NB4 (cell line): ENCODE results near the gene ZC2HC1B.

Experiments
- MYC ChIP-seq: IDR thresholded peaks from 2 replicates; pipeline ENCODE4 v1.6.1; 2011; ENCODE audit warnings: low read depth, low read length
- POLR2A ChIP-seq: IDR thresholded peaks from 2 replicates; pipeline ENCODE4 v1.6.1; 2011; ENCODE audit warnings: mild to moderate bottlenecking; ENCODE audit not compliant: insufficient read length; ENCODE audit errors: extremely low read depth
- TF ChIP-seq, protein P1 (sequence below): IDR thresholded peaks from one replicate; pipeline ENCODE4 v1.5.1; 2012; ENCODE audit warnings: low read depth, low read length
- TF ChIP-seq, protein P2 (sequence below): IDR thresholded peaks from 2 replicates; pipeline ENCODE4 v1.6.1; 2011; ENCODE audit warnings: low read depth, low read length

DNA sequence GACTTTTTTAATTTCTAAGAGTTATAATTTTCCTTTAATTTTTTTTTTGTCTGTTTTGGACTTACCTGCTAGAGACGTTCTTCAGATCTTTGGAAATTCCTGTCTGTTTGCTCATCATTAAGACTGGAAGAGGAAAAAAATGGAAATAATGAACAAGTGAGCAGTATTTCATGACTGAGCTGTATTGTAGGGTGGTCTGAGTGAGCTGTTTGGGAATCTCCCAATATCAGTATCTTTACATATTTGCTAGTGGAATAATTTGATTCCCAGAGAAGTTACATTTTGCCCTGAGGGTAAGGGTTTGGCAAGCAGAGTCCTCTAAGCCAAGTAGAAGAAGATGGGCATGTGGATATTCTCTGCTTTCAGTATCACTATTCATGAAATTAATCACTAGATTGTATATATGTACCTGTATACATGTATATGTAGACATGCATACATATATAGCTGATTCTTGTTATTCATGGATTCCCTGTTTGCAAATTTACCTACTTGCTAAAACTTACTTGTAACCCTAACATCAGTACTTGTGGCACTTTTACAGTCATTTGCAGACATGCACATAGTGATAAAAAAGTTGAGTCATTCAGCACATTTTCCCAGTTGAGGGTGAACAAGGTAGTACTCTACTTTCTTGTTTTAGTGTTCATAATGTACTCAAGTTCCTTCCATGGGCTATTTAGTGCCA, 13.5 kb downstream of the ZC2HC1B start:
- TF ChIP-seq, protein P1, sequence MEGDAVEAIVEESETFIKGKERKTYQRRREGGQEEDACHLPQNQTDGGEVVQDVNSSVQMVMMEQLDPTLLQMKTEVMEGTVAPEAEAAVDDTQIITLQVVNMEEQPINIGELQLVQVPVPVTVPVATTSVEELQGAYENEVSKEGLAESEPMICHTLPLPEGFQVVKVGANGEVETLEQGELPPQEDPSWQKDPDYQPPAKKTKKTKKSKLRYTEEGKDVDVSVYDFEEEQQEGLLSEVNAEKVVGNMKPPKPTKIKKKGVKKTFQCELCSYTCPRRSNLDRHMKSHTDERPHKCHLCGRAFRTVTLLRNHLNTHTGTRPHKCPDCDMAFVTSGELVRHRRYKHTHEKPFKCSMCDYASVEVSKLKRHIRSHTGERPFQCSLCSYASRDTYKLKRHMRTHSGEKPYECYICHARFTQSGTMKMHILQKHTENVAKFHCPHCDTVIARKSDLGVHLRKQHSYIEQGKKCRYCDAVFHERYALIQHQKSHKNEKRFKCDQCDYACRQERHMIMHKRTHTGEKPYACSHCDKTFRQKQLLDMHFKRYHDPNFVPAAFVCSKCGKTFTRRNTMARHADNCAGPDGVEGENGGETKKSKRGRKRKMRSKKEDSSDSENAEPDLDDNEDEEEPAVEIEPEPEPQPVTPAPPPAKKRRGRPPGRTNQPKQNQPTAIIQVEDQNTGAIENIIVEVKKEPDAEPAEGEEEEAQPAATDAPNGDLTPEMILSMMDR: no peak
- TF ChIP-seq POLR2A (no peak), MYC (no peak)
- TF ChIP-seq, protein P2, sequence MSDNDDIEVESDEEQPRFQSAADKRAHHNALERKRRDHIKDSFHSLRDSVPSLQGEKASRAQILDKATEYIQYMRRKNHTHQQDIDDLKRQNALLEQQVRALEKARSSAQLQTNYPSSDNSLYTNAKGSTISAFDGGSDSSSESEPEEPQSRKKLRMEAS: no peak
